WTC11 (cell line): ENCODE data around the gene CYP27A1. TPM values are rescaled to one million over a fixed set of nuclear protein-coding genes. Genes with fewer than 3 reads are reported as not detected.

Experiments
- ATAC-seq: fragments of 200-7000 bp; cut with Tn5 transposase; 2 replicates; pipeline ENCODE4 v1.10.0; 2021; ENCODE audit warnings: mild to moderate bottlenecking, moderate library complexity
- Bru-seq: library from RNA; stranded (reverse); fragments of 400-500 nt; gene quantifications from one replicate; lab custom pipeline; 2021; lab: Mats Ljungman, UMichigan
- CTCF ChIA-PET: fragments of 300-600 bp; sonication (Branson Sonifier 250); formaldehyde crosslinking; loops from one replicate; lab custom pipeline; 2021; ENCODE audit warnings: antibody characterized with exemption; lab: Charles Lee
- POLR2A ChIA-PET: fragments of 350-600 bp; sonication (Branson Sonifier 250); formaldehyde crosslinking; loops from one replicate; lab custom pipeline; 2021; ENCODE audit warnings: antibody characterized with exemption; lab: Charles Lee
- DNase-seq: peaks from one replicate; pipeline ENCODE4 v3.0.0; 2021; ENCODE audit warnings: low spot score
- H3K27ac Mint-ChIP-seq: 2 replicates; pipeline ENCODE4 v1.8.0; 2021; ENCODE audit warnings: mixed read lengths
- H3K27me3 Mint-ChIP-seq: 2 replicates; pipeline ENCODE4 v1.8.0; 2021; ENCODE audit warnings: low read depth, mild to moderate bottlenecking, moderate library complexity, mixed read lengths
- H3K36me3 Mint-ChIP-seq: 2 replicates; pipeline ENCODE4 v1.8.0; 2021; ENCODE audit warnings: mixed read lengths
- H3K4me1 Mint-ChIP-seq: 2 replicates; pipeline ENCODE4 v1.8.0; 2022; ENCODE audit warnings: mixed read lengths
- H3K4me3 Mint-ChIP-seq: 2 replicates; pipeline ENCODE4 v1.8.0; 2021; ENCODE audit warnings: mild to moderate bottlenecking, moderate library complexity, mixed read lengths
- H3K9me3 Mint-ChIP-seq: 2 replicates; pipeline ENCODE4 v1.8.0; 2021; ENCODE audit warnings: mixed read lengths
- CREM ChIP-seq: sonication (generic); formaldehyde crosslinking; IDR thresholded peaks from 2 replicates; pipeline ENCODE4 v1.8.1; 2022; ENCODE audit warnings: mild to moderate bottlenecking, missing genetic modification reagents, moderate library complexity
- E2F1 ChIP-seq: sonication (generic); formaldehyde crosslinking; IDR thresholded peaks from 2 replicates; pipeline ENCODE4 v1.8.0; 2022; ENCODE audit warnings: mild to moderate bottlenecking, missing genetic modification reagents
- ESRRA ChIP-seq: sonication (generic); formaldehyde crosslinking; IDR thresholded peaks from 2 replicates; pipeline ENCODE4 v1.8.1; 2022; ENCODE audit warnings: mild to moderate bottlenecking, missing genetic modification reagents, borderline replicate concordance
- FOXP1 ChIP-seq: sonication (generic); formaldehyde crosslinking; IDR thresholded peaks from 2 replicates; pipeline ENCODE4 v1.8.0; 2022; ENCODE audit warnings: missing genetic modification reagents, mild to moderate bottlenecking, moderate library complexity, borderline replicate concordance
- FOXP4 ChIP-seq: sonication (generic); formaldehyde crosslinking; IDR thresholded peaks from 2 replicates; pipeline ENCODE4 v1.8.0; 2022; ENCODE audit warnings: mild to moderate bottlenecking, missing genetic modification reagents
- GABPB1 ChIP-seq: sonication (generic); formaldehyde crosslinking; IDR thresholded peaks from 2 replicates; pipeline ENCODE4 v1.8.1; 2023; ENCODE audit warnings: mild to moderate bottlenecking, missing genetic modification reagents
- IRF1 ChIP-seq: sonication (generic); formaldehyde crosslinking; IDR thresholded peaks from 2 replicates; pipeline ENCODE4 v1.8.0; 2023; ENCODE audit warnings: missing genetic modification reagents
- JUN ChIP-seq: sonication (generic); formaldehyde crosslinking; IDR thresholded peaks from 2 replicates; pipeline ENCODE4 v1.8.0; 2023; ENCODE audit warnings: mild to moderate bottlenecking, missing genetic modification reagents
- MYBL2 ChIP-seq: sonication (generic); formaldehyde crosslinking; IDR thresholded peaks from 2 replicates; pipeline ENCODE4 v1.8.1; 2023; ENCODE audit warnings: mild to moderate bottlenecking, moderate library complexity, missing genetic modification reagents
- OVOL2 ChIP-seq: fragments of 250-450 bp; sonication (Bioruptor Pico); IDR thresholded peaks from 2 replicates; pipeline ENCODE4 v1.9.0; 2021; ENCODE audit warnings: mild to moderate bottlenecking, borderline replicate concordance
- TEAD1 ChIP-seq: sonication (generic); formaldehyde crosslinking; IDR thresholded peaks from 2 replicates; pipeline ENCODE4 v1.8.0; 2022; ENCODE audit warnings: mild to moderate bottlenecking, missing genetic modification reagents
- TP53 ChIP-seq: sonication (generic); formaldehyde crosslinking; IDR thresholded peaks from 2 replicates; pipeline ENCODE4 v1.8.1; 2023; ENCODE audit warnings: mild to moderate bottlenecking, missing genetic modification reagents
- USF2 ChIP-seq: sonication (generic); formaldehyde crosslinking; IDR thresholded peaks from 2 replicates; pipeline ENCODE4 v1.8.1; 2023; ENCODE audit warnings: mild to moderate bottlenecking, missing genetic modification reagents, moderate library complexity
- ZNF232 ChIP-seq: sonication (generic); formaldehyde crosslinking; IDR thresholded peaks from 2 replicates; pipeline ENCODE4 v1.8.0; 2022; ENCODE audit warnings: mild to moderate bottlenecking, missing genetic modification reagents
- long read RNA-seq, 3 experiments: library from RNA in 1 of 3; library from capped mRNA in 1 of 3; library from polyadenylated mRNA in 1 of 3; unstranded in 2 of 3; stranded (forward) in 1 of 3; transcript quantifications; one replicate each; pipeline ENCODE4 v2.0.0, GENCODE V29; 2021
- total RNA-seq: library from RNA; stranded (reverse); gene quantifications from 3 replicates; pipeline ENCODE4 v1.2.3, GENCODE V29; 2021
- TF ChIP-seq, protein P1 (sequence below): sonication (generic); formaldehyde crosslinking; IDR thresholded peaks from 2 replicates; pipeline ENCODE4 v1.8.1; 2022; ENCODE audit warnings: low read depth, mild to moderate bottlenecking, moderate library complexity, missing genetic modification reagents, borderline replicate concordance
- TF ChIP-seq, protein P2 (sequence below): sonication (generic); formaldehyde crosslinking; IDR thresholded peaks from 2 replicates; pipeline ENCODE4 v1.8.1; 2022; ENCODE audit warnings: missing genetic modification reagents, borderline replicate concordance
- TF ChIP-seq, protein P3 (sequence below): sonication (generic); formaldehyde crosslinking; conservative IDR thresholded peaks from 2 replicates; pipeline ENCODE4 v1.8.1; 2023; ENCODE audit warnings: mild to moderate bottlenecking, low read depth, missing genetic modification reagents, moderate library complexity

CYP27A1 gene
- total RNA-seq (5.6 to 9.3 TPM (median 8.1 TPM) in 3 replicates), Bru-seq, nascent RNA (percentile 50 among the genes with signal in this experiment)
- long read RNA-seq, experiment 1, transcript CYP27A1-201 (9 exons, 2,286 nt), result major isoform, 25 of 27 reads
- long read RNA-seq, experiment 1, partial matches to known transcripts, result 0 of 27 reads
- long read RNA-seq, experiment 1, other reads (novel, unspliced or antisense), result 2 of 27 reads
- long read RNA-seq, experiment 2, transcript CYP27A1-201 (9 exons, 2,286 nt), result major isoform, 5 of 10 reads
- long read RNA-seq, experiment 2, partial matches to known transcripts, result 3 of 10 reads
- long read RNA-seq, experiment 2, other reads (novel, unspliced or antisense), result 2 of 10 reads
- long read RNA-seq, experiment 3, result 0 reads

GRCh38 chr2:218781691-218782527, at the start of gene CYP27A1:
TSS of gene CYP27A1 (plus strand) at chr2:218782147. CDS start at chr2:218782183, 36 bp downstream.
- Mint-ChIP-seq H3K4me1 (peaks cover 17% of the 10 kb centered on the region), H3K27ac (no peak within 1 kb of the TSS), H3K27me3 (peaks cover 58% of the 10 kb centered on the region), H3K36me3 (peaks cover 6% of the 10 kb centered on the region), H3K4me3 (peak within 1 kb of the TSS; percentile 86), H3K9me3 (peaks cover 10% of the 10 kb centered on the region)
- CTCF ChIA-PET, result interaction anchor here (1.0 to 2.3 kb wide), 9 partner anchors 12 to 198 kb away, joined by 3 to 18 read pairs (median 4); partner anchors contain the start of gene TTLL4
- ATAC-seq, result peak; percentile 87
- peak; percentile 44 for DNase-seq
- POLR2A ChIA-PET, result no interaction called here
- TF ChIP-seq GABPB1, result peak; percentile 32; the same call in 1 of the 2 replicates
- peak; percentile 86 for TF ChIP-seq FOXP1 (CRISPR knock-in tag)
- TF ChIP-seq OVOL2 (CRISPR knock-in tag), result no peak
- 0 out of 2 replicates have a peak, but pooled peaks have one; percentile 26 for TF ChIP-seq IRF1 (CRISPR knock-in tag)
- 0 out of 2 replicates have a peak, but pooled peaks have one; percentile 13 for TF ChIP-seq CREM (CRISPR knock-in tag)
- no peak for TF ChIP-seq ZNF232 (CRISPR knock-in tag)
- no peak for TF ChIP-seq JUN
- no peak for TF ChIP-seq TEAD1 (CRISPR knock-in tag)
- TF ChIP-seq, protein P1, sequence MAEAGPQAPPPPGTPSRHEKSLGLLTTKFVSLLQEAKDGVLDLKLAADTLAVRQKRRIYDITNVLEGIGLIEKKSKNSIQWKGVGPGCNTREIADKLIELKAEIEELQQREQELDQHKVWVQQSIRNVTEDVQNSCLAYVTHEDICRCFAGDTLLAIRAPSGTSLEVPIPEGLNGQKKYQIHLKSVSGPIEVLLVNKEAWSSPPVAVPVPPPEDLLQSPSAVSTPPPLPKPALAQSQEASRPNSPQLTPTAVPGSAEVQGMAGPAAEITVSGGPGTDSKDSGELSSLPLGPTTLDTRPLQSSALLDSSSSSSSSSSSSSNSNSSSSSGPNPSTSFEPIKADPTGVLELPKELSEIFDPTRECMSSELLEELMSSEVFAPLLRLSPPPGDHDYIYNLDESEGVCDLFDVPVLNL (CRISPR knock-in tag), result 0 out of 2 replicates have a peak, but pooled peaks have one; percentile 53
- no peak for TF ChIP-seq TP53 (CRISPR knock-in tag)
- TF ChIP-seq FOXP4 (CRISPR knock-in tag), result 0 out of 2 replicates have a peak, but pooled peaks have one; percentile 26
- no peak for TF ChIP-seq E2F1 (CRISPR knock-in tag)
- TF ChIP-seq, protein P2, sequence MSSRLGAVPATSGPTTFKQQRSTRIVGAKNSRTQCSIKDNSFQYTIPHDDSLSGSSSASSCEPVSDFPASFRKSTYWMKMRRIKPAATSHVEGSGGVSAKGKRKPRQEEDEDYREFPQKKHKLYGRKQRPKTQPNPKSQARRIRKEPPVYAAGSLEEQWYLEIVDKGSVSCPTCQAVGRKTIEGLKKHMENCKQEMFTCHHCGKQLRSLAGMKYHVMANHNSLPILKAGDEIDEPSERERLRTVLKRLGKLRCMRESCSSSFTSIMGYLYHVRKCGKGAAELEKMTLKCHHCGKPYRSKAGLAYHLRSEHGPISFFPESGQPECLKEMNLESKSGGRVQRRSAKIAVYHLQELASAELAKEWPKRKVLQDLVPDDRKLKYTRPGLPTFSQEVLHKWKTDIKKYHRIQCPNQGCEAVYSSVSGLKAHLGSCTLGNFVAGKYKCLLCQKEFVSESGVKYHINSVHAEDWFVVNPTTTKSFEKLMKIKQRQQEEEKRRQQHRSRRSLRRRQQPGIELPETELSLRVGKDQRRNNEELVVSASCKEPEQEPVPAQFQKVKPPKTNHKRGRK (CRISPR knock-in tag), result no peak
- peak; percentile 32; the same call in 1 of the 2 replicates for TF ChIP-seq USF2 (CRISPR knock-in tag)
- TF ChIP-seq, protein P3, sequence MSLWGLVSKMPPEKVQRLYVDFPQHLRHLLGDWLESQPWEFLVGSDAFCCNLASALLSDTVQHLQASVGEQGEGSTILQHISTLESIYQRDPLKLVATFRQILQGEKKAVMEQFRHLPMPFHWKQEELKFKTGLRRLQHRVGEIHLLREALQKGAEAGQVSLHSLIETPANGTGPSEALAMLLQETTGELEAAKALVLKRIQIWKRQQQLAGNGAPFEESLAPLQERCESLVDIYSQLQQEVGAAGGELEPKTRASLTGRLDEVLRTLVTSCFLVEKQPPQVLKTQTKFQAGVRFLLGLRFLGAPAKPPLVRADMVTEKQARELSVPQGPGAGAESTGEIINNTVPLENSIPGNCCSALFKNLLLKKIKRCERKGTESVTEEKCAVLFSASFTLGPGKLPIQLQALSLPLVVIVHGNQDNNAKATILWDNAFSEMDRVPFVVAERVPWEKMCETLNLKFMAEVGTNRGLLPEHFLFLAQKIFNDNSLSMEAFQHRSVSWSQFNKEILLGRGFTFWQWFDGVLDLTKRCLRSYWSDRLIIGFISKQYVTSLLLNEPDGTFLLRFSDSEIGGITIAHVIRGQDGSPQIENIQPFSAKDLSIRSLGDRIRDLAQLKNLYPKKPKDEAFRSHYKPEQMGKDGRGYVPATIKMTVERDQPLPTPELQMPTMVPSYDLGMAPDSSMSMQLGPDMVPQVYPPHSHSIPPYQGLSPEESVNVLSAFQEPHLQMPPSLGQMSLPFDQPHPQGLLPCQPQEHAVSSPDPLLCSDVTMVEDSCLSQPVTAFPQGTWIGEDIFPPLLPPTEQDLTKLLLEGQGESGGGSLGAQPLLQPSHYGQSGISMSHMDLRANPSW (CRISPR knock-in tag), result no peak
- TF ChIP-seq MYBL2 (CRISPR knock-in tag), result 0 out of 2 replicates have a peak, but pooled peaks have one; percentile 50
- TF ChIP-seq ESRRA (CRISPR knock-in tag), result 0 out of 2 replicates have a peak, but pooled peaks have one; percentile 11
